GM19463 (cell line): ENCODE data around the gene NKD1.
A peak's percentile ranks its signal among the peaks of the same experiment; 100 is the strongest.

ENCODE experiments used
- ATAC-seq: cut with Tn5 transposase; IDR thresholded peaks from one replicate; pipeline ENCODE4 v1.9.1; 2021; ENCODE audit warnings: mild to moderate bottlenecking, moderate library complexity; ENCODE audit not compliant: unreplicated experiment

NKD1 gene

GRCh38 chr16:50683689-50684374, 135.6 kb downstream of the NKD1 start:
- ATAC-seq, result peak; percentile 76

GRCh38 chr16:50684823-50685461, 136.7 kb downstream of the NKD1 start:
- peak; percentile 16 for ATAC-seq

- ATAC-seq, result no peak
Observed at GRCh38 chr16:50685462-50686063, 137.4 kb downstream of the NKD1 start.

GRCh38 chr16:50688083-50688482, 139.9 kb downstream of the NKD1 start:
- no peak for ATAC-seq

DNA sequence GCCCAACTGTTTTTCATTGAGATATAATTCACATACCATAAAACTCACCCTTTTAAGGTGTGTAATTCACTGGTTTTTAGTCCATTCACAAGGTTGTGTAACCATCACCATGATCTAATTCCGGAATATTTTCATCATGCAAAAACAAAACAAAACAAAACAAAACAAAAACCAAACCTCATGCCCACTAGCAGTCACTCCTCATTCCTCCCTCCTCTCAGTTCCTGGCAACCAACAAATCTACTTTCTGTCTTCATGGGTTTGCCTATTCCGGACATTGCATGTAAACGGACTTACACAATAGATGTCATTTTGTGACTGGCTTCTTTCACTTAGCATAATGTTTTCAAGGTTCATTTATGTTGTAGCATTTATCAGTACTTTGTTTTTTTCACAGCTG, 140.7 kb downstream of the NKD1 start:
- no peak for ATAC-seq

- ATAC-seq, result no peak
Observed at GRCh38 chr16:50690177-50690576, 142.0 kb downstream of the NKD1 start.

DNA sequence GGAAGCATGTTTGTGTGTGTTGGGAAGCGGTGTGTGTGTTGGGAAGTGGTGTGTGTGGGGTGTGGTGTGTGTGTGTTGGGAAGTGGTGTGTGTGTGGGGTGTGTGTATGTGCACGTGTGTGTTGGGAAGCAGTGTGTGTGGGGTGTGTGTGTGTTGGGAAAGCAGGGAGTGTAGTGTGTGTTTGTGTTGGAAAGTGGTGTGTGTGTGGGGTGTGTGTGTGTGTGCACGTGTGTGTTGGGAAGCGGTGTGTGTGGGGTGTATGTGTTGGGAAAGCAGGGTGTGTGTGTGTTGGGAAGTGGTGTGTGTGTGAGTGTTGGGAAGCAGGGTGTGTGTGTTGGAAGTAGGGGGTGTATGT, 144.4 kb downstream of the NKD1 start:
- ATAC-seq, result no peak

DNA sequence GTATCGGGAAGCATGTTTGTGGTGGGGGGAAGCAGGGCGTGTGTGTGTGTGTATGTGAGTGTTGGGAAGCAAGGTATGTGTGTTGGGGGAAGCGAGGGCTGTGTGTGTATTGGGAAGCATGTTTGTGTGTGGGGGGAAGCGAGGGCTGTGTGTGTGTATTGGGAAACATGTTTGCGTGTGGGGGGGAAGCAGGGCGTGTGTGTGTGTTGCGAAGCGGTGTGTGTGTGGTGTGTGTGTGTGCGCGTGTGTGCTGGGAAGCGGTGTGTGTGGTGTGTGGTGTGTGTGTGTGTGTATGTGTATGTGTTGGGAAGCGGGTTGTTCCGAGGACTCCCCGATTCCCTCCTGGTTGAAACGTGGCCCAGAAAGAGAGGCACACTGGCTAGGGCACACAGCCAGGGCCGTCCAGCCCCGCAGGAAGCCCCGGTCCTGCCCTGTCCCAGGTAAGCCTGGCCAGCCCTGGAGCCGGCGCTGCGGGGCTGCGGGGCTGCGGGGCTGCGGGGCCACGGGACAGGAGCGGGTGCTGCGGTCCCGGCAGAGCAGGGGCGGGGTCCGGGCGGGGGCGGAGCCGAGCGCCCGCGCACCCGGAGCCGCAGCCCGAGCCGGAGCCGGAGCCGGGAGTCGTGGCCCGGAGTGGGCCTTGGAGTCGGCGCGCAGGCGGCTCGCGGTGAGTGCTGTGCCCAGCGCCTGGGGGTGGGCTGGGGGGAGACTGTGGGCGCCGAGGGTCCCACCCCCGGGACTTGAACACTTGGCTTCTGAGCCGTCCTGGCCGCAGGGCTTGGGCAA, 145.0 kb downstream of the NKD1 start, which contains the start of gene NOD2:
Gene NOD2 (plus strand): TSS at position 608 of the 783 bp plus-strand sequence. CDS start 5,890 bp downstream, outside the sequence.
- no peak for ATAC-seq

- peak; percentile 18 for ATAC-seq
Observed at GRCh38 chr16:50694206-50694605, 146.0 kb downstream of the NKD1 start.

DNA sequence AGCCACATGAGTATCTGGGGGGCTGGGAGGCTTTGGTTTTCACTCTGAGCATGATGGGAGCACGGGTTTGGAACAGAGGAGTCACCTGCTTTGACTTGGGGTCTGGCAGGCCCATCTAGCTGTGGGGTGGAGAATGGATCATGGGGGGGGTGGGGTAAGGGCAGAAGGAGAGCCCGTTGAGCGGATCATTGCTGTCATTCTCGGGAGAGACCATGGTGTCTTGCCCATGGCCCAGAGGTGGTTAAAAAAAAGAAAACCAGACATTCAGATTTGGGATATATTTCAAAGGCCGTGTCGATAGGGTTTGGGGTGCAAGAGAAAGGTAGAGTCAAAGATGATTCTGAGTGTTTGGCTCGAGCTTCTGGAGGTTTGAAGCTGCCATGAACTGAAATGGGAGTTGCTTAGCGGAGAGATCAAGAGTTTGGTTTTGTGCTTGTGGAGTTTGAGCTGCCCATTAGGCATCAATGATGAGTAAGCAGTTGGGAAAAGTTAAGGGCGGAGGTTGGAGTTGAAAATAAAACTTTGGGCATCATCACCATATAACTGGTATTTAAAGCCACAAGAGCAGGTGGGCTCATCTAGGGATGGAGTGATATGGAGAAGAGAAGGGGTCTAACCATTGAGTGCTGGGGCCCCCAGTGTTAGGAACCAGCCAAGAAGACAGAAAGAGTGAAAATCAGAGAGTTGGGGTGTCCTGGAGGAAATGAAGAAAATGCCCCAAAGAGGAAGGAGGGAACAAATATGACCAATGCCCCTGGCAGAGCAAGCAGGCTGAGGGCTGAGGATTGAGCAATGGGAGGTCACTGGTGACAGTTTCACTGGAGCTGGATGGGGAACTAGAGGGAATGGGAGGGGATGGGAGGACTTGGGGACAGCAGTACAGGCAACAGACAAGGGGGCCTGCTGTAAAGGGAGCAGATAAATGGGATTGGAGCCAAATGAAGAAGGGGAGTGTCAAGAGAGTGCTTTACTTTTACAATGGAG, 147.1 kb downstream of the NKD1 start:
- no peak for ATAC-seq

DNA sequence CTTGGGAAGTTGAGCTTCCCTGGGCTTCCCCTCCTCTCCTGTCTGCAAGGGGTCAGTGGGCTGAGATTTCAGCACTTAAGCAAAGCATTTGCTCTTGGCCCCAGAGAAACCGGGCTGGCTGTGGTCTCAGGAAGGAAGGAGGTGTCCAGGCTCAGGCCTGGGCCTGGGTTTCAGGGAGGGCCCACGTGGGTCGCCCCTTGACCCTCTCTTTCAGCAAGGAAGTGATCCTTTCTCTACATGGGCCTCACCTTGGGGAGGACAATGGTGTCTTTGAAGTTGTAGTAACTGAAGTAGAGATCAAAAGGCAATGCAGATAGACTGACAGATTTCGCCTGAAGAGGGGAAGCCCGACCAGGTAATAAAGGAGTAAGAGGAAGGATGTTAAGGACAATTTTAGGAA, 147.9 kb downstream of the NKD1 start:
- ATAC-seq, result peak; percentile 20

GRCh38 chr16:50696575-50697420, 148.6 kb downstream of the NKD1 start:
- ATAC-seq, result peak; percentile 57

DNA sequence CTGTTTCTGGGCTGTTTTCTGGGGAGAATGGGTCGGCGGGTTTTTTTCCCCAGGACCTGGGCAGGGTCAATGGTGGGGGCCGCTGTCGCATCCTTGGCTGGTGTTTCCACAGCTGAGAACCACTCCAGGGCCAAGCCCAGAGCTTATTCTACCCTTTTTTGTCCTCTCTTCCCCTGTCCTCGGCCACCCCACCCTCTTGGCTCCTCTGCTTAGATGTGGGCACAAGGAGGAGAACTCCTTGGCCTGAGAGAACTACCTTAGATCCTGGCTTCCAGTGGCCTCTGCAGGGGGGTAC, 149.2 kb downstream of the NKD1 start:
- no peak for ATAC-seq

GRCh38 chr16:50697881-50698767, 149.9 kb downstream of the NKD1 start:
- ATAC-seq, result peak; percentile 34
